Lower lobe of right lung (tissue), 2 donors: ENCODE results near the gene ATP6V0A4. TPM values are rescaled to one million over a fixed set of nuclear protein-coding genes. Genes with fewer than 3 reads are reported as not detected.

Experiments
- ATAC-seq, 2 donors: fragments of 200-7000 bp; cut with Tn5 transposase; one replicate each; pipeline ENCODE4 v1.9.1; 2020 to 2022; ENCODE audit warnings: mild to moderate bottlenecking in 2 of 2, moderate library complexity in 2 of 2
- DNase-seq: peaks from one replicate; pipeline ENCODE4 v3.0.0-alpha.2; 2020
- H3K27ac ChIP-seq: fragments of 200-600 bp; one replicate; pipeline ENCODE4 v1.8.0; 2022
- H3K27me3 ChIP-seq: fragments of 200-600 bp; one replicate; pipeline ENCODE4 v1.8.0; 2022; ENCODE audit warnings: low read depth
- H3K36me3 ChIP-seq: fragments of 200-600 bp; one replicate; pipeline ENCODE4 v1.8.0; 2022; ENCODE audit warnings: mild to moderate bottlenecking
- H3K4me1 ChIP-seq: fragments of 200-600 bp; one replicate; pipeline ENCODE4 v1.8.0; 2022
- H3K4me3 ChIP-seq: fragments of 200-600 bp; one replicate; pipeline ENCODE4 v1.8.0; 2022; ENCODE audit warnings: mild to moderate bottlenecking
- H3K9me3 ChIP-seq: fragments of 200-600 bp; one replicate; pipeline ENCODE4 v1.8.0; 2022
- CTCF ChIP-seq: fragments of 200-600 bp; IDR thresholded peaks from one replicate; pipeline ENCODE4 v1.8.0; 2022; ENCODE audit warnings: antibody characterized with exemption, mild to moderate bottlenecking
- intact Hi-C: fragments of 100-400 bp; cut with DNase I; formaldehyde crosslinking; loops from one replicate; pipeline ENCODE4 v1.11.0; 2022
- total RNA-seq: library from RNA; stranded (reverse); fragmentation: NEBNext Ultra II Directional; extraction: Animal tissue kit (Norgen Biotek cat#: 25700); gene quantifications from one replicate; pipeline ENCODE4 v1.2.1, GENCODE V29; 2021
- donor health status: DM: no; HTN: yes; CAD: no; lungs with severe emphysema.

The ATP6V0A4 gene
- total RNA-seq, 1 donor from 2014 or later = 1.7 TPM

- no peak overlapping the region for H3K27ac ChIP-seq
- no peak for TF ChIP-seq CTCF
- H3K27me3 ChIP-seq = no peaks in the 10 kb centered on the region
- H3K4me3 ChIP-seq = no peak overlapping the region
- intact Hi-C loops = no loop called here
- peaks cover 7% of the 10 kb centered on the region for H3K4me1 ChIP-seq
- H3K9me3 ChIP-seq = no peaks in the 10 kb centered on the region
- no peaks in the 10 kb centered on the region for H3K36me3 ChIP-seq
- no peak for ATAC-seq
- DNase-seq = no peak
These were observed 42.7 kb downstream of the ATP6V0A4 start for GRCh38 chr7:138755331-138755747.

GRCh38 chr7:138753610-138754009, 44.4 kb downstream of the ATP6V0A4 start:
- no peak overlapping the region for H3K4me3 ChIP-seq
- DNase-seq = no peak
- no peaks in the 10 kb centered on the region for H3K9me3 ChIP-seq
- no peaks in the 10 kb centered on the region for H3K36me3 ChIP-seq
- no peaks in the 10 kb centered on the region for H3K27me3 ChIP-seq
- intact Hi-C loops = no loop called here
- no peak overlapping the region for H3K27ac ChIP-seq
- H3K4me1 ChIP-seq = peaks cover 7% of the 10 kb centered on the region
- no peak for TF ChIP-seq CTCF
- ATAC-seq = no peak

GRCh38 chr7:138753150-138753518, 44.9 kb downstream of the ATP6V0A4 start:
- Histone ChIP-seq H3K4me3 (no peak overlapping the region), H3K9me3 (no peaks in the 10 kb centered on the region), H3K4me1 (peaks cover 7% of the 10 kb centered on the region), H3K27me3 (no peaks in the 10 kb centered on the region), H3K27ac (no peak overlapping the region), H3K36me3 (no peaks in the 10 kb centered on the region)
- no peak for TF ChIP-seq CTCF
- ATAC-seq (peak; percentile 31 to 48), DNase-seq (no peak)
- intact Hi-C loops = no loop called here

GRCh38 chr7:138752518-138753149, 45.4 kb downstream of the ATP6V0A4 start:
- TF ChIP-seq CTCF = no peak
- intact Hi-C loops = no loop called here

GRCh38 chr7:138750901-138751464, 47.0 kb downstream of the ATP6V0A4 start:
- DNase-seq (no peak), ATAC-seq (no peak)
- Histone ChIP-seq H3K4me1 (peaks cover 7% of the 10 kb centered on the region), H3K36me3 (no peaks in the 10 kb centered on the region), H3K27ac (no peak overlapping the region), H3K4me3 (no peak overlapping the region), H3K27me3 (no peaks in the 10 kb centered on the region), H3K9me3 (no peaks in the 10 kb centered on the region)
- no peak for TF ChIP-seq CTCF
- intact Hi-C loops = no loop called here

More at GRCh38 chr7:138752518-138753149, 45.4 kb downstream of the ATP6V0A4 start:
- no peak overlapping the region for H3K27ac ChIP-seq
- no peaks in the 10 kb centered on the region for H3K27me3 ChIP-seq
- peaks cover 7% of the 10 kb centered on the region for H3K4me1 ChIP-seq
- H3K36me3 ChIP-seq = no peaks in the 10 kb centered on the region
- H3K9me3 ChIP-seq = no peaks in the 10 kb centered on the region
- ATAC-seq (peak; percentile 65 to 74), DNase-seq (peak; percentile 61)
- H3K4me3 ChIP-seq = no peak overlapping the region
